IgD-negative memory B cell (primary cell): ENCODE data around the gene TXNDC11. TPM values are rescaled to one million over a fixed set of nuclear protein-coding genes. Genes with fewer than 3 reads are reported as not detected.
"Not testable (repeated sequence)": the region's sequence is repeated elsewhere in the genome, so short reads cannot be mapped to it uniquely, and the experiment has no call there.

Source experiments
- H3K27ac Mint-ChIP-seq, 3 donors: one replicate each; pipeline ENCODE4 v1.8.0; 2020 to 2022; ENCODE audit warnings: mild to moderate bottlenecking in 3 of 3, mixed read lengths in 3 of 3, moderate library complexity in 1 of 3
- H3K27me3 Mint-ChIP-seq: one replicate; pipeline ENCODE4 v1.8.0; 2021; ENCODE audit warnings: mixed read lengths
- H3K36me3 Mint-ChIP-seq: one replicate; pipeline ENCODE4 v1.8.0; 2020; ENCODE audit warnings: mild to moderate bottlenecking, mixed read lengths
- H3K4me1 Mint-ChIP-seq, 3 donors: one replicate each; pipeline ENCODE4 v1.8.0; 2020 to 2022; ENCODE audit warnings: mixed read lengths in 3 of 3, mild to moderate bottlenecking in 1 of 3
- H3K4me3 Mint-ChIP-seq, 4 donors: one replicate each; pipeline ENCODE4 v1.8.0; 2020 to 2022; ENCODE audit warnings: mild to moderate bottlenecking in 4 of 4, mixed read lengths in 4 of 4, moderate library complexity in 3 of 4
- H3K9me3 Mint-ChIP-seq, 3 donors: one replicate each; pipeline ENCODE4 v1.8.0; 2020 to 2021; ENCODE audit warnings: mixed read lengths in 3 of 3, mild to moderate bottlenecking in 1 of 3
- polyA plus RNA-seq: library from polyadenylated mRNA; unstranded; fragments of 300-500 nt; fragmentation: Illumina TruSeq; gene quantifications from one replicate; pipeline ENCODE4 v1.2.3, GENCODE V29; 2021

The TXNDC11 gene
- 78.0 TPM for polyA plus RNA-seq

GRCh38 chr16:11742536-11743307 lies at the start of gene TXNDC11:
TSS of gene TXNDC11 (minus strand) at chr16:11742857. CDS start at chr16:11742730, 127 bp downstream.
- peaks cover 1% of the 10 kb centered on the region for H3K36me3 Mint-ChIP-seq
- peaks cover 36 to 45% (median 44%) of the 10 kb centered on the region in 3 donors for H3K4me1 Mint-ChIP-seq
- H3K9me3 Mint-ChIP-seq = no peaks in the 10 kb centered on the region
- peak within 1 kb of the TSS; percentile 96 to 97 (median 97) for H3K27ac Mint-ChIP-seq
- H3K27me3 Mint-ChIP-seq = no peaks in the 10 kb centered on the region
- H3K4me3 Mint-ChIP-seq = peak within 1 kb of the TSS; percentile 91 to 97 (median 95)

- peaks cover 2% of the 10 kb centered on the region for H3K36me3 Mint-ChIP-seq
Observed at GRCh38 chr16:11791144-11791828, 48.6 kb upstream of the TXNDC11 start.

GRCh38 chr16:11788914-11789313 lies 46.3 kb upstream of the TXNDC11 start:
- no peaks in the 10 kb centered on the region for H3K9me3 Mint-ChIP-seq
- H3K27me3 Mint-ChIP-seq = no peaks in the 10 kb centered on the region
- no peak overlapping the region for H3K27ac Mint-ChIP-seq
- H3K4me3 Mint-ChIP-seq = peak overlapping the region in 2 of 4 donors; percentile 23 to 33
- H3K4me1 Mint-ChIP-seq = peaks cover 43 to 46% (median 45%) of the 10 kb centered on the region in 3 donors
- peaks cover 2% of the 10 kb centered on the region for H3K36me3 Mint-ChIP-seq

More at GRCh38 chr16:11791144-11791828, 48.6 kb upstream of the TXNDC11 start:
- Mint-ChIP-seq H3K4me1 (peaks cover 52 to 56% (median 52%) of the 10 kb centered on the region in 3 donors), H3K27me3 (no peaks in the 10 kb centered on the region), H3K9me3 (no peaks in the 10 kb centered on the region), H3K27ac (peak overlapping the region; percentile 6 to 48 (median 33)), H3K4me3 (peak overlapping the region in 2 of 4 donors; percentile 39 to 45)

- not testable (repeated sequence) for H3K9me3 Mint-ChIP-seq, H3K36me3 Mint-ChIP-seq, H3K27me3 Mint-ChIP-seq
- Mint-ChIP-seq H3K27ac (peak overlapping the region; percentile 19 to 97 (median 95)), H3K4me3 (peak overlapping the region in 1 of 4 donors; percentile 49), H3K4me1 (peaks cover 45 to 55% (median 51%) of the 10 kb centered on the region in 3 donors)
Observed at GRCh38 chr16:11784980-11785599, 42.4 kb upstream of the TXNDC11 start.

GRCh38 chr16:11784381-11784780 lies 41.7 kb upstream of the TXNDC11 start:
- not testable (repeated sequence) for H3K36me3 Mint-ChIP-seq, H3K9me3 Mint-ChIP-seq, H3K27me3 Mint-ChIP-seq
- Mint-ChIP-seq H3K4me1 (peaks cover 45 to 55% (median 50%) of the 10 kb centered on the region in 3 donors), H3K4me3 (peak overlapping the region in 1 of 4 donors; percentile 45), H3K27ac (peak overlapping the region; percentile 19 to 97 (median 63))

GRCh38 chr16:11784038-11784369 lies 41.3 kb upstream of the TXNDC11 start:
- Mint-ChIP-seq H3K9me3 (no peaks in the 10 kb centered on the region), H3K4me3 (peak overlapping the region in 3 of 4 donors; percentile 88 to 94 (median 93)), H3K27ac (peak overlapping the region; percentile 96 to 99 (median 97)), H3K36me3 (peaks cover 3% of the 10 kb centered on the region), H3K27me3 (no peaks in the 10 kb centered on the region), H3K4me1 (peaks cover 45 to 55% (median 50%) of the 10 kb centered on the region in 3 donors)

- Mint-ChIP-seq H3K27me3 (no peaks in the 10 kb centered on the region), H3K9me3 (no peaks in the 10 kb centered on the region), H3K4me3 (peak overlapping the region; percentile 82 to 94 (median 90)), H3K36me3 (peaks cover 3% of the 10 kb centered on the region), H3K27ac (peak overlapping the region; percentile 96 to 99 (median 97)), H3K4me1 (peaks cover 45 to 55% (median 50%) of the 10 kb centered on the region in 3 donors)
Observed at GRCh38 chr16:11783319-11784037, 40.8 kb upstream of the TXNDC11 start.

GRCh38 chr16:11781773-11782172 lies 39.1 kb upstream of the TXNDC11 start:
- peak overlapping the region; percentile 96 to 99 (median 97) for H3K27ac Mint-ChIP-seq
- H3K9me3 Mint-ChIP-seq = no peaks in the 10 kb centered on the region

GRCh38 chr16:11780991-11781680 lies 38.5 kb upstream of the TXNDC11 start:
- no peaks in the 10 kb centered on the region for H3K27me3 Mint-ChIP-seq
- no peaks in the 10 kb centered on the region for H3K9me3 Mint-ChIP-seq
- peak overlapping the region in 3 of 4 donors; percentile 32 to 94 (median 93) for H3K4me3 Mint-ChIP-seq
- H3K4me1 Mint-ChIP-seq = peaks cover 34 to 36% (median 35%) of the 10 kb centered on the region in 3 donors
- H3K36me3 Mint-ChIP-seq = peaks cover 4% of the 10 kb centered on the region
- peak overlapping the region; percentile 96 to 99 (median 97) for H3K27ac Mint-ChIP-seq

More at GRCh38 chr16:11781773-11782172, 39.1 kb upstream of the TXNDC11 start:
- no peaks in the 10 kb centered on the region for H3K27me3 Mint-ChIP-seq
- peak overlapping the region; percentile 82 to 94 (median 90) for H3K4me3 Mint-ChIP-seq
- peaks cover 39 to 42% (median 41%) of the 10 kb centered on the region in 3 donors for H3K4me1 Mint-ChIP-seq
- H3K36me3 Mint-ChIP-seq = peaks cover 4% of the 10 kb centered on the region

- Mint-ChIP-seq H3K27ac (no peak overlapping the region), H3K9me3 (no peaks in the 10 kb centered on the region), H3K27me3 (no peaks in the 10 kb centered on the region), H3K4me3 (no peak overlapping the region), H3K36me3 (peaks cover 7% of the 10 kb centered on the region), H3K4me1 (peaks cover 31 to 36% (median 36%) of the 10 kb centered on the region in 3 donors)
Observed at GRCh38 chr16:11779074-11779473, 36.4 kb upstream of the TXNDC11 start.

GRCh38 chr16:11774065-11774626 lies 31.5 kb upstream of the TXNDC11 start:
- H3K4me1 Mint-ChIP-seq = peaks cover 22 to 28% (median 27%) of the 10 kb centered on the region in 3 donors
- H3K4me3 Mint-ChIP-seq = peak overlapping the region in 3 of 4 donors; percentile 15 to 45 (median 41)
- H3K27ac Mint-ChIP-seq = peak overlapping the region; percentile 37 to 92 (median 59)
- peaks cover 14% of the 10 kb centered on the region for H3K36me3 Mint-ChIP-seq
- no peaks in the 10 kb centered on the region for H3K27me3 Mint-ChIP-seq
- no peaks in the 10 kb centered on the region for H3K9me3 Mint-ChIP-seq

GRCh38 chr16:11768849-11769248 lies 26.2 kb upstream of the TXNDC11 start:
- peak overlapping the region; percentile 69 to 92 (median 81) for H3K27ac Mint-ChIP-seq
- H3K27me3 Mint-ChIP-seq = no peaks in the 10 kb centered on the region
- peak overlapping the region; percentile 44 to 82 (median 76) for H3K4me3 Mint-ChIP-seq
- peaks cover 8% of the 10 kb centered on the region for H3K36me3 Mint-ChIP-seq
- no peaks in the 10 kb centered on the region for H3K9me3 Mint-ChIP-seq
- peaks cover 29 to 33% (median 30%) of the 10 kb centered on the region in 3 donors for H3K4me1 Mint-ChIP-seq

GRCh38 chr16:11762431-11762830 lies 19.8 kb upstream of the TXNDC11 start:
- peaks cover 0 to 9% (median 7%) of the 10 kb centered on the region in 3 donors for H3K4me1 Mint-ChIP-seq
- H3K36me3 Mint-ChIP-seq = peaks cover 6% of the 10 kb centered on the region
- no peaks in the 10 kb centered on the region for H3K27me3 Mint-ChIP-seq
- H3K27ac Mint-ChIP-seq = peak overlapping the region in 1 of 3 donors; percentile 31
- no peak overlapping the region for H3K4me3 Mint-ChIP-seq
- H3K9me3 Mint-ChIP-seq = no peaks in the 10 kb centered on the region
